Measurements from ENCODE around the gene CENPP. TPM values are rescaled to one million over a fixed set of nuclear protein-coding genes. Genes with fewer than 3 reads are reported as not detected.

The CENPP gene
- total RNA-seq, 4 donors from 2014 or later, result 0.88 to 12.0 (median 4.3) TPM

- Histone ChIP-seq H3K4me1 (peaks cover 0 to 5% of the 10 kb centered on the region in 2 donors), H3K9me3 (no peaks in the 10 kb centered on the region), H3K27me3 (no peaks in the 10 kb centered on the region), H3K4me3 (no peak overlapping the region), H3K36me3 (no peaks in the 10 kb centered on the region), H3K27ac (peak overlapping the region; percentile 61 to 80)
- intact Hi-C loops (cut with DNase I; ENCODE audit: low total_unique reads), result no loop called here
- TF ChIP-seq CTCF (IDR thresholded peaks at IDR 0.05), result no peak
- TF ChIP-seq POLR2A (IDR thresholded peaks at IDR 0.05), result no peak
- no peak for DNase-seq
Observed at GRCh38 chr9:92341578-92341977, 15.8 kb downstream of the CENPP start.

DNA sequence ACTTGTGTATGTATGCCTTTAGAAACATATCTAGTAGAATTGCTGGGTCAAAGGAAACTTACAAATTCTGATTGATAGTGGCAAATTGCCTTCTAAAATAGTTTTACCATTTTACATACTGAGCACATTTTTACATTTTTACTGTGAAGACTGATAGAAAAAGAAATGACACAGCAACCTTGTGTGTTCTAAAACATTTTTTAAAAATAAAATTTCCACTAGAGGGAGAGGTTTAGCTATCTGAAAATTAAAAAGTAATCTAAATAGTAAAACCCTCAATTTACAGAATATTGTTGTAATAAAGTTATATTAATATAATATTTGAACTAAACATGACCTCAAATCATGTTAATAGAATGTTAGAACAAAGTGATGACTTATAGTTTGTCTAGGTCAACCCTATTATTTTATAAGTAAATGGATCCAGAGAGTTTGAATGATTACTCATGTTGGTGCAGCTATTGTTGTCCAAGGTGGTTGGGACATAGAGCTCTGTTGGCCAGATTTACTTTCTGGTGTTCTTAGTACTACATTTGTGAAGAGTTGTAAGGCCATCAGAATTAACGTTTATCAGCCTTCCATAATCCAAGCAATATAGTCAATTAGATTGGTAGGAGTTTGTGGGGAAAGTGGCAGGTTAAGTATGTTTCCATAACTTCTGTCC is 17.2 kb downstream of the CENPP start:
- no peak overlapping the region for H3K4me3 ChIP-seq
- TF ChIP-seq POLR2A (IDR thresholded peaks at IDR 0.05) (no peak), CTCF (IDR thresholded peaks at IDR 0.05) (peak in 3 of 4 experiments; percentile 24 to 47 (median 44))
- H3K4me1 ChIP-seq, result peaks cover 0 to 5% of the 10 kb centered on the region in 2 donors
- H3K27ac ChIP-seq, result peak overlapping the region; percentile 61 to 80
- no peak for DNase-seq
- H3K36me3 ChIP-seq, result no peaks in the 10 kb centered on the region
- H3K9me3 ChIP-seq, result no peaks in the 10 kb centered on the region
- intact Hi-C loops (cut with DNase I; ENCODE audit: low total_unique reads), result no loop called here
- H3K27me3 ChIP-seq, result no peaks in the 10 kb centered on the region

DNA sequence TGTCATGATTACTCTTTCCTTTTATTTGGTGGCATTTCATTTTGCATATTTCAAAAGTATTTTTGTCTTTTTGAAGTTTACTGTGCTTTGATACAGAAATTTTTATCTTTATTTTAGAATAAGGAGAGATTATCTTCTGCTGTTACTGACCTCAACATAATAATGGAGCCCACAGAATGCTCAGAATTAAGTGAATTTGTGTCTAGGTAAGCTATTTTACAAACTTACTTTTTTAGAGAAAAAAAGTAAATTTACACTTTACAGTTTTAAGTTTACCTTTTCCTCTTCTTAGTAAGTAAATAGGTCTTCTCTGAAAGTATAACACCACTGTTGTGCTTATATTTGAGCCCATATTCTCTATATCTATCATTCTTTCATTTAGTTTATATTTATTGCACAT is 19.8 kb downstream of the CENPP start:
- intact Hi-C loops (cut with DNase I; ENCODE audit: low total_unique reads), result no loop called here
- no peak for DNase-seq
- Histone ChIP-seq H3K9me3 (no peaks in the 10 kb centered on the region), H3K27ac (no peak overlapping the region), H3K36me3 (no peaks in the 10 kb centered on the region), H3K4me3 (no peak overlapping the region), H3K27me3 (no peaks in the 10 kb centered on the region), H3K4me1 (peaks cover 0 to 8% of the 10 kb centered on the region in 2 donors)
- no peak for TF ChIP-seq POLR2A (IDR thresholded peaks at IDR 0.05)
- no peak for TF ChIP-seq CTCF (IDR thresholded peaks at IDR 0.05)

GRCh38 chr9:92349771-92350739 is 24.3 kb downstream of the CENPP start:
- DNase-seq, result no peak
- Histone ChIP-seq H3K4me3 (no peak overlapping the region), H3K27ac (peak overlapping the region; percentile 86 to 99), H3K27me3 (no peaks in the 10 kb centered on the region), H3K36me3 (no peaks in the 10 kb centered on the region), H3K9me3 (peaks cover 0 to 3% of the 10 kb centered on the region in 2 donors), H3K4me1 (peaks cover 0 to 3% of the 10 kb centered on the region in 2 donors)
- TF ChIP-seq CTCF (IDR thresholded peaks at IDR 0.05) (no peak), POLR2A (IDR thresholded peaks at IDR 0.05) (no peak)
- intact Hi-C loops (cut with DNase I; ENCODE audit: low total_unique reads), result no loop called here

DNA sequence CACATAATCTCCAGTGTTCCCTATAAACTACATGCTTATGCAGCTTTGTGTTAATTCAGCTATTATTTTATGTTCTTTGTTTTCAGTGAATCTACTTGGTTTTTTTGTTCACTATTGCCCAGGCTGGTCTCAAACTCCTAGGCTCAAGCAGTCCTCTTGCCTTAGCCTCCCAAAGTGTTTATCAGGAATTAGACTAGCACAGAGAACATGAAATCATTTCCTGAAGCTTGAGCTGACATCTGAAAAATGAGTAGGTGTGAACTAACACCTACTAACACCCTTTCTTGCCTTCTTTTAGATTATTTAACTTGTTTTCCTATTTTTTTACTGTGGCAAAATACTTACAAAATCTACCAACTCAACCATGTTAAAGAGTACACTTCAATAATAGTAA is 25.0 kb downstream of the CENPP start:
- intact Hi-C loops (cut with DNase I; ENCODE audit: low total_unique reads), result no loop called here
- Histone ChIP-seq H3K9me3 (peaks cover 0 to 4% of the 10 kb centered on the region in 2 donors), H3K27me3 (no peaks in the 10 kb centered on the region), H3K4me3 (no peak overlapping the region), H3K4me1 (peaks cover 0 to 3% of the 10 kb centered on the region in 2 donors), H3K36me3 (no peaks in the 10 kb centered on the region), H3K27ac (peak overlapping the region; percentile 86 to 99)
- TF ChIP-seq CTCF (IDR thresholded peaks at IDR 0.05), result no peak
- TF ChIP-seq POLR2A (IDR thresholded peaks at IDR 0.05), result no peak
- no peak for DNase-seq
